DND-41 (cell line): Measurements from ENCODE around the gene MT1E.

Experiments used
- CTCF ChIP-seq: IDR thresholded peaks from 2 replicates; pipeline ENCODE4 v1.5.1; 2012; ENCODE audit warnings: borderline replicate concordance, low read length, moderate library complexity, mild to moderate bottlenecking; ENCODE audit not compliant: poor library complexity, severe bottlenecking; ENCODE audit errors: extremely low read depth
- EZH2 ChIP-seq: IDR thresholded peaks from 3 replicates; pipeline ENCODE4 v1.6.1; 2012; ENCODE audit warnings: borderline replicate concordance, low read depth, mild to moderate bottlenecking, moderate library complexity, low read length, inconsistent platforms; ENCODE audit not compliant: severe bottlenecking

GRCh38 chr16:56584276-56584675, 41.3 kb upstream of the MT1E start:
- TF ChIP-seq CTCF (no peak), EZH2 (no peak)
